NCI-H2196 (cell line): ENCODE measurements around the gene HSD17B13.
"Not testable (repeated sequence)": the region's sequence is repeated elsewhere in the genome, so short reads cannot be mapped to it uniquely, and the experiment has no call there.

Experiments used
- DNase-seq: peaks from one replicate; lab custom pipeline; 2025; ENCODE audit not compliant: unreplicated experiment; lab: John Stamatoyannopoulos, UW

The HSD17B13 gene, protein sequence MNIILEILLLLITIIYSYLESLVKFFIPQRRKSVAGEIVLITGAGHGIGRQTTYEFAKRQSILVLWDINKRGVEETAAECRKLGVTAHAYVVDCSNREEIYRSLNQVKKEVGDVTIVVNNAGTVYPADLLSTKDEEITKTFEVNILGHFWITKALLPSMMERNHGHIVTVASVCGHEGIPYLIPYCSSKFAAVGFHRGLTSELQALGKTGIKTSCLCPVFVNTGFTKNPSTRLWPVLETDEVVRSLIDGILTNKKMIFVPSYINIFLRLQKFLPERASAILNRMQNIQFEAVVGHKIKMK

DNA sequence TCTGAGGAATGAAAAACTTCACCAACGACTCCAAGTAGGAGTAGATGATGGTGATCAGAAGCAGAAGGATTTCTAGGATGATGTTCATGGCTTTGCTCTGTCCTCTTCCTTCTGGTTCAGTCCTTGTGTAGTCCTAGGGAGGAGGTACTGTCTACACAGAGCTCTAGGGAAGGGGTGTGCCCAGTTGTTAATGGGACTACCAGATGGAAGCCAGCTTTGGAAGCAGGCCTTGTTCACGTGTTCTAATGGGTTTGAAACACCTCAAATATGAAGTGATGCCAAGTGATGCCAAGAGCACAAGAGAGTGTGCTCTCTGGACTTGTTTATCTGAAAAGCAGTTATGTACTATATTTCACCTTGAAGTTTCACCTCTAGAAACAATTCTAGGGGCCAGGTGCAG is at the start of gene HSD17B13:
TSS of gene HSD17B13 (minus strand) at position 129 of the 400 bp plus-strand sequence. CDS start at position 88, 41 bp downstream.
- peak; percentile 6 for DNase-seq

GRCh38 chr4:87370068-87370467 is 47.4 kb upstream of the HSD17B13 start:
- DNase-seq, result no peak

- DNase-seq, result no peak
These were observed 44.0 kb upstream of the HSD17B13 start for GRCh38 chr4:87366521-87367162.

- no peak for DNase-seq
These were observed 42.7 kb upstream of the HSD17B13 start for GRCh38 chr4:87365348-87365747.

- DNase-seq, result no peak
These were observed 40.9 kb upstream of the HSD17B13 start for GRCh38 chr4:87363552-87363951.

- DNase-seq, result no peak
These were observed 37.8 kb upstream of the HSD17B13 start for GRCh38 chr4:87360338-87360935.

DNA sequence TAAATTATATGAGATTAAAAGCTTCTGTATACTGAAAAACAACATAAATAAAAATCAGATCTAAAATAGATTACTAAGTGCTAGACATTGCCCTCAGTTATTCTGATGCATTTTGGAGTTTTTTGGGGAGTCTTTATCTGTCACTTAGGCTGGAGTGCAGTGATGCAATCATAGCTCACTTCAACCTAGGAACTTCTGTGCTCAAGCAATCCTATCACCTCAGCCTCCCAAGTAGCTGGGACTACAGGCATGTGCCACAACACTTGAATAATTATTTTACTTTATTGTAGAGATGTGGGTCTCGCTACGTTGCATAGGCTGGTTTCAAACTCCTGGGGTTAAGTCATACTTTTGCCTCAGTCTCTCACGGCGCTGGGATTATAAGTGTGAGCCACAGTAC is 36.6 kb upstream of the HSD17B13 start:
- DNase-seq, result no peak

DNA sequence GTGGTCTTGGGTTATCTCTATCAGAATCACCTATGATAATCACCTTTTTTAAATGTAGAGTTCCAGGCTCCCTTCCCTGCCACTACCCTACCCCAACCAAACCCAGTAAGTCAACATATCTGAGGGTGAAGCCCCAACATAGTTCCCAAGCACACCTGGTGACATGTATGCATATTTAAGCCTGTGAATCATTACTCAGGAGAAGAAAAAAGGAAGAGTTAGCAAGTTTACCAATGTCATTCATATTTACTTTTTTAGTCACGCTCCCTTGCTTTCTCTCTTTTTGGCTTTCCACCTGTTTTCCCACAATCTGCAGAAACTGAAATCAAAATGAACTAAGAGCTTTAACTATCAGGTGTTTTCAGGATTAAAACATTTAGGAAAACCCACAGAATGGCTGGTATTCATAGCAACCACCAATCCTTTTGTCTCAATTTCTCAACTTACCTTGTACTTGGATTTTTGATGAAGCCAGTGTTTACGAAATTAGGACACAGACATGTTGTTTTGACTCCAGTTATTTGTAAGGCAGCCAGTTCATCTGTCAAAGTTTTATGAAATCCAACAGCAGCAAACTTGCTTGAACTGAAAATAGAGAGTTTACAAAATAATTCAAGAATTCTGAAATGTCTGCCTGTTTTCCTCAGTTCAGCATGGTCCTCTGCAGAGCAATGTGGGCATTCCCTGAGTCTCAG is 34.3 kb upstream of the HSD17B13 start:
- DNase-seq, result no peak

- DNase-seq, result no peak
These were observed 31.8 kb upstream of the HSD17B13 start for GRCh38 chr4:87354168-87355102.

DNA sequence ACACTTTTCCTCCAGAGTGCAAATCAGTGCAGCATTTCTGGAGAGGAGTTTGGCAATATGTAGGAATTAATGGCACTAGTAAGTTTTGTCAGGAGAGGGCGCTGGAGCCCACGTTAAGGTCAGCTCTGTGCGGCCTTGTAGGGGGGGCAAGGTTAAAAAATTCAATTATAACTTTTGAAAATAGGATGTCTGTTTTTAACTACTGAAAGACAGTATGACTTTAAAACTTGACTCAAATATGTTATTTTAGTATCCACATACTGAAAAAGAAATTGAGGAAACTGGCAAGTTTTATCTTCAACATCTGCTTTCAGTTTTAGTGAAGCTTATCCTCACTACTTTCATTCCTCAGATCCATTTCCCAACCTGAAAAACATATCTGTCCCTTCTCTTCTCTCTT is 30.9 kb upstream of the HSD17B13 start:
- DNase-seq, result no peak

DNA sequence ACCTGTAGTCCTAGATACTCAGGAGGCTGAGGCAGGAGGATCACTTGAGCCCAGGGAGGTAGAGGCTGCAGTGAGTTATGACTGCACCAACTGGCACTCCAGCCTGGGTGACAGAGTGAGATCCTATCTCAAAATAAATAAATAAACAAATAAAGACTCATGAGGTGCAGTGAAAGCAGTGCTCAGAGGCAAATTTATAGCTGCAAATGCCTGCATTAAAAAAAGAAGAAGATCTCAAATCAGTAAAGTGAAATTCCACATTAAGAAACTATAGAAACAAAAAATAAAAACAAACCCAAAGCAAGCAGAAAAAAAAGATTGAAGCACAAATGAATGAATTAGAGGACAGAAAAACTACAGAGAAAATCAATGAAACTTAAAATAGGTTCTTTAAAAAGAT is 22.5 kb upstream of the HSD17B13 start:
- DNase-seq, result no peak

DNA sequence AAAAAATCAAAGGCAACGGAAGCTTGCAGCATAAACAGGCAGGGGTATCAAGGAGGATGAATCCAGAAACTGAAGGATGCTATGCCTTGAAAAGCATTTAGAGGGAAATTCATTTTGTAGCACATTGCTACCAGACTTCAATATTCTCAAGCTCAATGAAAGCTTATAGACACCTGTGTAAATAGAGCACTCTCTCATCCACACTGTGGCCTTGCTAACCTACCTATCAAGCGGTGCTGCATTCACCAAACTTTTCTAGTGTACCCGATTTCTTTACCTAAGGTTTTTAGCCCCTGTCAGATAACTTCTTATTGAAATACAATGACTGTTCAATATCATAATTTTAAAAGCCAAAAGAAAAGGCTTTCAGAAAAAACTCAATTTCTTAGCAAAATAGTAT is 20.2 kb upstream of the HSD17B13 start:
- DNase-seq, result no peak

- not testable (repeated sequence) for DNase-seq
These were observed 19.4 kb upstream of the HSD17B13 start for GRCh38 chr4:87341954-87342635.

DNA sequence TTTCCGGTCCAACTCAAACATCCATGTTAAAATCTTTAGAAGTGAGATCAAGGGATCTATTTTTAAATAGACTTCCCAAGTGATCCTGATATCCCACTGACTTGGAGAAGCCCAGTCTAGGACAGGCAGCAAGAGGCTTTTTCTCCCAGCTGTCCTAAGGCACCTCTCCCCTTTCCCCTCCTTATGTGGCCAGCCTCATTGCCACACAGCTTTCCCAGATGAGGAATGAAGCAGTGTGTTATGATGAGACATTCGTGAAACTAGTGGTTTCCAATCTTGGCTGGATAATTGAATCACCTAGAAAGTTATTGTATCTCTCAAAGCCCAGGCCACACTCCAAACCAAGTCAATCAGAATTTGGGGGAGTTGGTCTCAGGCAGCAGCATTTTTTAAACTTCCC is 16.8 kb upstream of the HSD17B13 start:
- DNase-seq, result no peak

DNA sequence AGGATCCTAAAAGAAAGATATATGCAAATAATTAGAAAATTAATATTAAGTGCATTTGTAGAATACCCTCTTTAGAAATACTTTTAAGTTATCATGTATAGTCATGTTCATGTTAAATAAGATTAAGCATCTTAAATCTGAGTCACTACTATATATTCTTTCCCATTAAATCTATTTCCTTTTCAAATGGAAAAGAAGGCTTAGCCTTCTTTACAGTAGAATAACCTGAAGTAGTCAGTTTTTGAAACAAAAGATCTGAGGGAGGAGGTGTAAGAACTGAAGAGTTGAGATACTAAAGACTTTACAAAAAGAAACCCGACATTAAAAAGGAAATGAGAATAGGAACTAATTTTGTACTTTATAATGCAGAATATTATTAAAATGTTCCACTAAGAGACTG is 14.7 kb upstream of the HSD17B13 start:
- no peak for DNase-seq

DNA sequence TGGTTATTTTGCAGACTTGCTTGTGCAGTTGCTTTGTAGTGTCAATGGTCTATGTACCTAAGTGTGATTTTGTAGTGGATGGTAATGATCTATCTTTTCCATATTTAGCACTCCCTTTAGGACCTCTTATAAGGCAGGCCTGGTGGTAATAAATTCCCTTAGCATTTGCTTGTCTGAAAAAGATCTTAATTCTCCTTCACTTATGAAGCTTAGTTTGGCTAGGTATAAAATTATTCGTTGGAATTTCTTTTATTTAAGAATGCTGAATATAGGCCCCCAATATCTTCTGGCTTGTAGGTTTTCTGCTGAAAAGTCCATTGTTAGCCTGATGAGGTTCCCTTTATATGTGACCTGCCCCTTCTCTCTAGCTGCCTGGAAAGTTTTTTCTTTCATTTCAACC is 10.6 kb upstream of the HSD17B13 start:
- no peak for DNase-seq

DNA sequence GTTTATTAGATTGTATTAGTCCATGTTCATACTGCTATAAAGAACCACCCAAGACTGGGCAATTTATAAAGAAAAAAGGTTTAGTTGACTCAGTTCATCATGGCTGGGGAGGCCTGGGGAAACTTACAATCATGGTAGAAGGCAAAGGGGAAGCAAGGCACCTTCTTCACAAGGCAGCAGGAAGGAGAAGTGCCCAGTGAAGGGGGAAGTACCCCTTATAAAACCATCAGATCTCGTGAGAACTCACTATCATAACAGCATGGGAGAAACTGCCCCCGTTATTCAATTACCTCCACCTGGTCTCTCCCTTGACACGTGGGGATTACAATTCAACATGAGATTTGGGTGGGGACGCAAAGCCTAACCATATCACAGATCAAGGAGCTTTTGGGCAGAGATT is 8.1 kb upstream of the HSD17B13 start:
- no peak for DNase-seq

DNA sequence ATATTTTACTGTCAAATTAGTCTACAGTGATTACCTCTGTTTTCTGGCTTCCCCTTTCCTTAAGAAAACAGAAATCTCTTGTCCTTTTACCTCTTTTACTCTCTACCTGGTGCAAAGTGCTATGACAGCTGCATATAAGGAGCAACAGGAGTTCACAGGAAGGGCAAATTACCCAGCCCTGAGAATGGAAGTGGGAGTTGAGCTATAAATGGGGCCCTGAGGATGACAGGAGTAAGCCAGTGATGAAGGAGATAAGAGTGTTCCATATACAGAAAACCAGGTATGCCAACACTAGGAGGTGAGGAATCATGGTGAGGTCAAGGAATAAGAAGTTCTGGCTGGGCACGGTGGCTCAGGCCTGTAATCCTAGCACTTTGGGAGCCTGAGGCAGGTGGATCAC is 4.5 kb upstream of the HSD17B13 start:
- DNase-seq, result no peak

DNA sequence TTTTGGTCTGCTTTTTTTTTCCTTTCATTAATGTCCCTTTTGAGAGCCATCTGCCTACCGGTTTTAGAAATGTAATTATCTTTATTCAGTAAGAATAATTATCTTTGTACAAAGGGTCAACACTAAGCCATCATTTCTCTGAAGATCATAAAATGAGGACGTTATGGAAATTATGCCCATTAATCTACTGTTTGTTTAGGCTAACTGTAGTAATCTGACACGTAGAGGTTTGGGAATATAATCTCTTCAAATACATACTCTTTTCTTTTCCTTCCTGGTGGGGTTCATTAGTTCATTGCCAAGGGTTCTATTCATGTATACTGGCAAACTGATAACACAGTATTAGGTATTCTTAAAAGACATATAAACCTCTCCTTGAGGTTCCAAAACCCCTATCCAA is 3.8 kb upstream of the HSD17B13 start:
- peak; percentile 19 for DNase-seq

DNA sequence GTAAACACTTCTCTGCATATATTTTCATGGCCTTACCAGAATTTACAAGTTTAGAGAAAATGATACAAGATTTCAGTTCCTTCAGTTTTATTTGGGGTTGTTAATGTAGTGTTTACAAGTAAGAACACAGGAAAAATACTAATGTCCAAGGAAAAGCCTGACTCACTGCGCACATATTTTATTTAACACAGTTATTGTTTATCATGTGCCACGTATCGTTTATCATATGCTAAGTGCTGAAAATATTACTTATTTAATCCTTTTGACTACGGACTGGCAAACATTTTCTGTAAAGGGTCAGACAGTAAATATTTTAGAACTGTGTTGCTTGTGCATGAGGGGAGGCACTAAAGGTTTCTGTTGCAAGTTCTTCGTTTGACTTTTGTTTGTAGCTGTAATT is 794 bp downstream of the HSD17B13 start:
- DNase-seq, result no peak
